Mesenchymal stem cell (in vitro differentiated cells and primary cell): Measurements from ENCODE around the gene FAM131A.
A peak's percentile ranks its signal among the peaks of the same experiment; 100 is the strongest.

Experiments used
- DNase-seq: peaks from one replicate; pipeline ENCODE4 v3.0.0-alpha.2; 2013
- H2AFZ ChIP-seq: one replicate; pipeline ENCODE4 v1.6.1; 2013; ENCODE audit warnings: low read depth, mild to moderate bottlenecking, control low read depth, inconsistent platforms, low read length, moderate library complexity
- H2AK5ac ChIP-seq: 2 replicates; pipeline ENCODE4 v1.6.1; 2013; ENCODE audit warnings: low read length, moderate library complexity, mild to moderate bottlenecking, inconsistent platforms; ENCODE audit not compliant: severe bottlenecking
- H2BK120ac ChIP-seq: one replicate; pipeline ENCODE4 v1.6.1; 2013; ENCODE audit warnings: low read depth, mild to moderate bottlenecking, inconsistent platforms, low read length, moderate library complexity
- H2BK12ac ChIP-seq, 2 experiments: one replicate each; pipeline ENCODE4 v1.6.1; 2013; ENCODE audit warnings: inconsistent platforms in 2 of 2, low read length in 2 of 2, mild to moderate bottlenecking in 2 of 2, moderate library complexity in 2 of 2, control low read depth in 1 of 2
- H2BK15ac ChIP-seq: one replicate; pipeline ENCODE4 v1.6.1; 2013; ENCODE audit warnings: mild to moderate bottlenecking, low read depth, inconsistent platforms; ENCODE audit not compliant: poor library complexity, severe bottlenecking
- H2BK5ac ChIP-seq: 2 replicates; pipeline ENCODE4 v1.6.1; 2013; ENCODE audit warnings: low read depth, mild to moderate bottlenecking, low read length, control low read depth, inconsistent platforms; ENCODE audit not compliant: poor library complexity, severe bottlenecking
- H3K14ac ChIP-seq, 2 experiments: one replicate each; pipeline ENCODE4 v1.6.1; 2013; ENCODE audit warnings: inconsistent platforms in 2 of 2, low read length in 2 of 2, control low read depth in 1 of 2, mild to moderate bottlenecking in 1 of 2, moderate library complexity in 1 of 2
- H3K18ac ChIP-seq, 2 experiments: one replicate each; pipeline ENCODE4 v1.6.1; 2013; ENCODE audit warnings: inconsistent platforms in 2 of 2, low read length in 2 of 2, control low read depth in 1 of 2, low read depth in 1 of 2, mild to moderate bottlenecking in 1 of 2
- H3K23ac ChIP-seq, 2 experiments: one replicate each; pipeline ENCODE4 v1.6.1; 2013; ENCODE audit warnings: inconsistent platforms in 2 of 2, low read length in 2 of 2, mild to moderate bottlenecking in 2 of 2, moderate library complexity in 2 of 2, control low read depth in 1 of 2
- H3K27ac ChIP-seq: 2 replicates; pipeline ENCODE4 v1.5.1; 2013; ENCODE audit warnings: mild to moderate bottlenecking, moderate library complexity, low read length, control low read depth, inconsistent platforms; ENCODE audit not compliant: poor library complexity, severe bottlenecking
- H3K27me3 ChIP-seq, 2 experiments: 2 replicates each; pipeline versions ENCODE4 v1.6.1 to v1.7.0; 2013; ENCODE audit warnings: low read length in 2 of 2, mild to moderate bottlenecking in 2 of 2, moderate library complexity in 2 of 2, control low read depth in 1 of 2, inconsistent platforms in 1 of 2; ENCODE audit not compliant: control insufficient read depth in 1 of 2, insufficient read depth in 1 of 2
- H3K36me3 ChIP-seq, 2 experiments: 2 replicates each; pipeline versions ENCODE4 v1.6.1 to v1.7.0; 2013; ENCODE audit warnings: low read length in 2 of 2, control low read depth in 1 of 2, inconsistent platforms in 1 of 2, low read depth in 1 of 2, mild to moderate bottlenecking in 1 of 2; ENCODE audit not compliant: insufficient read depth in 2 of 2, control insufficient read depth in 1 of 2
- H3K4ac ChIP-seq, 2 experiments: one replicate each; pipeline ENCODE4 v1.6.1; 2013; ENCODE audit warnings: inconsistent platforms in 2 of 2, low read length in 2 of 2, mild to moderate bottlenecking in 2 of 2, moderate library complexity in 2 of 2, control low read depth in 1 of 2, low read depth in 1 of 2
- H3K4me1 ChIP-seq: 2 replicates; pipeline ENCODE4 v1.6.1; 2013; ENCODE audit warnings: low read depth, low read length, control low read depth; ENCODE audit not compliant: control insufficient read depth, insufficient read depth
- H3K4me2 ChIP-seq: 2 replicates; pipeline ENCODE4 v1.6.1; 2013; ENCODE audit warnings: low read length, mild to moderate bottlenecking, inconsistent platforms; ENCODE audit not compliant: poor library complexity, severe bottlenecking
- H3K4me3 ChIP-seq, 2 experiments: 2 replicates each; pipeline versions ENCODE4 v1.5.1 to v1.7.0; 2013; ENCODE audit warnings: low read length in 2 of 2, mild to moderate bottlenecking in 2 of 2, control low read depth in 1 of 2, low read depth in 1 of 2; ENCODE audit not compliant: insufficient read depth in 1 of 2
- H3K79me1 ChIP-seq: replicated peaks from 2 replicates; pipeline ENCODE4 v1.6.1; 2013; ENCODE audit warnings: mild to moderate bottlenecking, control low read depth, low read length, inconsistent platforms; ENCODE audit not compliant: poor library complexity, severe bottlenecking
- H3K9ac ChIP-seq: 2 replicates; pipeline ENCODE4 v1.7.0; 2013; ENCODE audit warnings: mild to moderate bottlenecking, low read length, moderate library complexity
- H3K9me3 ChIP-seq: 2 replicates; pipeline ENCODE4 v1.7.0; 2013; ENCODE audit warnings: mild to moderate bottlenecking, low read length; ENCODE audit not compliant: control insufficient read depth
- H4K8ac ChIP-seq: one replicate; pipeline ENCODE4 v1.6.1; 2013; ENCODE audit warnings: inconsistent platforms, mild to moderate bottlenecking, low read length, moderate library complexity
- H4K91ac ChIP-seq: one replicate; pipeline ENCODE4 v1.6.1; 2013; ENCODE audit warnings: mild to moderate bottlenecking, low read length, inconsistent platforms
- WGBS: methylation state at CpG from one replicate; pipeline ENCODE4 v1.1.7; 2013; ENCODE audit warnings: mixed read lengths; 5-methylcytosine and 5-hydroxymethylcytosine counted together

FAM131A gene

DNA sequence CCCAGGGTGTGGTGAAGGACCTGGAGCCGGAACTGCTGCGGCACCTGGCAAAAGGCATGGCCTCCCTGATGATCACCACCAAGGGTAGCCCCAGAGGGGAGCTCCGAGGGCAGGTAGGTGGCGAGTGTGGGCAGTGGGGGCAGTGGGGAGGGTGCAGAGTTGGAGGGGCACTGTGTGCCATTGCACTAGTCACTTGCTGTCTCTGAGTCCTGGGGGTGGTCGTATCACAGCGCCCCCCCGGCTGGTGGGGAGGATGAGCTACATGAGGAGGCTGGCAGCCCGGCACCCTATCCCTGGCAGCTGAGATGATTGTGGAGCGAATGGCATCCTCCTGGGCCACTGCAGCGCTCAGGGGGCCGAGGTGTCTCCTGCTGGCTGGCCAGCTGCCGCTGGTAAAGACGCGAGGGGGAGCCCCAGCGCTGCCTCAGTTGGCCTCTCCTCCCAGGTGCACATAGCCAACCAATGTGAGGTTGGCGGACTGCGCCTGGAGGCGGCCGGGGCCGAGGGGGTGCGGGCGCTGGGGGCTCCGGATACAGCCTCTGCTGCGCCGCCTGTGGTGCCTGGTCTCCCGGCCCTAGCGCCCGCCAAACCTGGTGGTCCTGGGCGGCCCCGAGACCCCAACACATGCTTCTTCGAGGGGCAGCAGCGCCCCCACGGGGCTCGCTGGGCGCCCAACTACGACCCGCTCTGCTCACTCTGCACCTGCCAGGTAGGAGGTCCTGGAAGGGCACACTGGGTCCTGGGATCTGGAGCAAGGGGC is 48.8 kb downstream of the FAM131A start:
- Histone ChIP-seq H3K4me1 (peaks cover 8% of the 10 kb centered on the region), H3K4me3 (no peak overlapping the region), H2AFZ (no peak overlapping the region), H3K79me1 (no peaks in the 10 kb centered on the region), H3K36me3 (no peaks in the 10 kb centered on the region), H4K8ac (no peak overlapping the region), H3K18ac (no peak overlapping the region), H2BK120ac (no peak overlapping the region), H2BK5ac (no peak overlapping the region), H3K27ac (no peak overlapping the region), H3K9me3 (no peaks in the 10 kb centered on the region), H3K14ac (no peak overlapping the region), H3K23ac (no peak overlapping the region), H2BK15ac (no peak overlapping the region), H2AK5ac (no peak overlapping the region), H3K4ac (no peak overlapping the region), H4K91ac (no peak overlapping the region), H2BK12ac (no peak overlapping the region), H3K9ac (no peak overlapping the region), H3K27me3 (peaks cover 17 to 81% of the 10 kb centered on the region in 2 experiments), H3K4me2 (no peak overlapping the region)
- no peak for DNase-seq
- 78% methylated on average over 37 of the region's 37 CpGs for whole genome bisulfite sequencing

GRCh38 chr3:184387174-184387714 is 49.8 kb downstream of the FAM131A start:
- Histone ChIP-seq H3K23ac (no peak overlapping the region), H2BK5ac (no peak overlapping the region)
- 90% methylated on average over 12 of the region's 12 CpGs for WGBS

GRCh38 chr3:184388164-184388935 is 51.0 kb downstream of the FAM131A start:
- Histone ChIP-seq H3K27me3 (peaks cover 5 to 66% of the 10 kb centered on the region in 2 experiments), H3K4me3 (no peak overlapping the region), H2BK5ac (no peak overlapping the region), H4K91ac (no peak overlapping the region), H3K4ac (no peak overlapping the region), H3K9me3 (no peaks in the 10 kb centered on the region), H3K23ac (no peak overlapping the region), H3K9ac (no peak overlapping the region), H3K14ac (peak overlapping the region in 1 of 2 experiments; percentile 62), H2BK12ac (no peak overlapping the region), H2BK15ac (no peak overlapping the region), H2AK5ac (no peak overlapping the region), H2BK120ac (no peak overlapping the region), H4K8ac (no peak overlapping the region), H3K4me1 (peaks cover 4% of the 10 kb centered on the region), H3K27ac (no peak overlapping the region), H3K36me3 (no peaks in the 10 kb centered on the region), H3K79me1 (no peaks in the 10 kb centered on the region), H2AFZ (no peak overlapping the region), H3K4me2 (no peak overlapping the region), H3K18ac (no peak overlapping the region)
- DNase-seq, result no peak
- 79% methylated on average over 8 of the region's 8 CpGs for WGBS

More at GRCh38 chr3:184387174-184387714, 49.8 kb downstream of the FAM131A start:
- H3K9me3 ChIP-seq, result no peaks in the 10 kb centered on the region
- peaks cover 7 to 77% of the 10 kb centered on the region in 2 experiments for H3K27me3 ChIP-seq
- no peak overlapping the region for H3K14ac ChIP-seq
- no peak overlapping the region for H3K27ac ChIP-seq
- H2BK12ac ChIP-seq, result no peak overlapping the region
- no peak overlapping the region for H3K18ac ChIP-seq
- no peak overlapping the region for H3K9ac ChIP-seq
- no peak overlapping the region for H2AFZ ChIP-seq
- no peak for DNase-seq
- H3K36me3 ChIP-seq, result no peaks in the 10 kb centered on the region
- H4K8ac ChIP-seq, result no peak overlapping the region
- H3K4me3 ChIP-seq, result no peak overlapping the region
- H3K4ac ChIP-seq, result no peak overlapping the region
- H4K91ac ChIP-seq, result no peak overlapping the region
- H3K4me2 ChIP-seq, result no peak overlapping the region
- no peaks in the 10 kb centered on the region for H3K79me1 ChIP-seq
- H2AK5ac ChIP-seq, result no peak overlapping the region
- peaks cover 4% of the 10 kb centered on the region for H3K4me1 ChIP-seq
- no peak overlapping the region for H2BK15ac ChIP-seq
- no peak overlapping the region for H2BK120ac ChIP-seq

- H3K9ac ChIP-seq, result no peak overlapping the region
- H3K4me3 ChIP-seq, result no peak overlapping the region
- H3K9me3 ChIP-seq, result no peaks in the 10 kb centered on the region
- no peak overlapping the region for H2AK5ac ChIP-seq
- H4K91ac ChIP-seq, result no peak overlapping the region
- H3K36me3 ChIP-seq, result no peaks in the 10 kb centered on the region
- H3K27me3 ChIP-seq, result peaks cover 5 to 64% of the 10 kb centered on the region in 2 experiments
- no peak overlapping the region for H3K18ac ChIP-seq
- no peak overlapping the region for H2BK12ac ChIP-seq
- peak overlapping the region in 1 of 2 experiments; percentile 62 for H3K14ac ChIP-seq
- no peak overlapping the region for H2BK120ac ChIP-seq
- H2BK5ac ChIP-seq, result no peak overlapping the region
- H3K4me2 ChIP-seq, result no peak overlapping the region
- 78% methylated on average over 8 of the region's 8 CpGs for WGBS
- no peak overlapping the region for H2AFZ ChIP-seq
- H3K4me1 ChIP-seq, result peaks cover 4% of the 10 kb centered on the region
- no peak overlapping the region for H4K8ac ChIP-seq
- H3K23ac ChIP-seq, result no peak overlapping the region
- DNase-seq, result no peak
- no peak overlapping the region for H3K27ac ChIP-seq
- H2BK15ac ChIP-seq, result no peak overlapping the region
- H3K4ac ChIP-seq, result no peak overlapping the region
- H3K79me1 ChIP-seq, result no peaks in the 10 kb centered on the region
Observed at GRCh38 chr3:184388936-184389230, 51.5 kb downstream of the FAM131A start.
